Glutamatergic neuron (in vitro differentiated cells): ENCODE measurements around the gene STOML2. TPM values are rescaled to one million over a fixed set of nuclear protein-coding genes. Genes with fewer than 3 reads are reported as not detected.

Source experiments
- DNase-seq: peaks from one replicate; pipeline ENCODE4 v3.0.0; 2022
- H3K27ac Mint-ChIP-seq: one replicate; pipeline ENCODE4 v1.8.0; 2020; ENCODE audit warnings: mild to moderate bottlenecking, mixed read lengths, inconsistent platforms; ENCODE audit not compliant: unreplicated experiment
- H3K27me3 Mint-ChIP-seq: one replicate; pipeline ENCODE4 v1.8.0; 2020; ENCODE audit warnings: mild to moderate bottlenecking, moderate library complexity, mixed read lengths, inconsistent platforms; ENCODE audit not compliant: unreplicated experiment
- H3K36me3 Mint-ChIP-seq: one replicate; pipeline ENCODE4 v1.8.0; 2020; ENCODE audit warnings: mild to moderate bottlenecking, mixed read lengths, inconsistent platforms; ENCODE audit not compliant: unreplicated experiment
- H3K4me1 Mint-ChIP-seq: one replicate; pipeline ENCODE4 v1.8.0; 2020; ENCODE audit warnings: mild to moderate bottlenecking, low read depth, mixed read lengths, inconsistent platforms; ENCODE audit not compliant: unreplicated experiment
- H3K4me3 Mint-ChIP-seq: one replicate; pipeline ENCODE4 v1.8.0; 2020; ENCODE audit warnings: mild to moderate bottlenecking, mixed read lengths, inconsistent platforms; ENCODE audit not compliant: unreplicated experiment
- H3K9me3 Mint-ChIP-seq: one replicate; pipeline ENCODE4 v1.8.0; 2020; ENCODE audit warnings: mild to moderate bottlenecking, moderate library complexity, mixed read lengths, inconsistent platforms; ENCODE audit not compliant: unreplicated experiment
- total RNA-seq: library from RNA; stranded (reverse); fragmentation: NEBNext Ultra II Directional; extraction: Animal tissue kit (Norgen Biotek cat#: 25700); gene quantifications from one replicate; pipeline ENCODE4 v1.2.1, GENCODE V29; 2021; ENCODE audit not compliant: unreplicated experiment
- TF ChIP-seq, protein P1 (sequence below): fragments of 200-600 bp; sonication (generic); IDR thresholded peaks from one replicate; pipeline ENCODE4 v1.5.0; 2021; ENCODE audit not compliant: partially characterized antibody, unreplicated experiment

Gene STOML2
- total RNA-seq, 1 donor from 2014 or later = 73.0 TPM

GRCh38 chr9:35135988-35136387, 33.1 kb upstream of the STOML2 start:
- Mint-ChIP-seq H3K27me3 (peaks cover 3% of the 10 kb centered on the region), H3K4me1 (no peaks in the 10 kb centered on the region), H3K27ac (no peak overlapping the region), H3K9me3 (peaks cover 2% of the 10 kb centered on the region), H3K4me3 (no peak overlapping the region), H3K36me3 (peaks cover 17% of the 10 kb centered on the region)
- DNase-seq = no peak
- TF ChIP-seq, protein P1, sequence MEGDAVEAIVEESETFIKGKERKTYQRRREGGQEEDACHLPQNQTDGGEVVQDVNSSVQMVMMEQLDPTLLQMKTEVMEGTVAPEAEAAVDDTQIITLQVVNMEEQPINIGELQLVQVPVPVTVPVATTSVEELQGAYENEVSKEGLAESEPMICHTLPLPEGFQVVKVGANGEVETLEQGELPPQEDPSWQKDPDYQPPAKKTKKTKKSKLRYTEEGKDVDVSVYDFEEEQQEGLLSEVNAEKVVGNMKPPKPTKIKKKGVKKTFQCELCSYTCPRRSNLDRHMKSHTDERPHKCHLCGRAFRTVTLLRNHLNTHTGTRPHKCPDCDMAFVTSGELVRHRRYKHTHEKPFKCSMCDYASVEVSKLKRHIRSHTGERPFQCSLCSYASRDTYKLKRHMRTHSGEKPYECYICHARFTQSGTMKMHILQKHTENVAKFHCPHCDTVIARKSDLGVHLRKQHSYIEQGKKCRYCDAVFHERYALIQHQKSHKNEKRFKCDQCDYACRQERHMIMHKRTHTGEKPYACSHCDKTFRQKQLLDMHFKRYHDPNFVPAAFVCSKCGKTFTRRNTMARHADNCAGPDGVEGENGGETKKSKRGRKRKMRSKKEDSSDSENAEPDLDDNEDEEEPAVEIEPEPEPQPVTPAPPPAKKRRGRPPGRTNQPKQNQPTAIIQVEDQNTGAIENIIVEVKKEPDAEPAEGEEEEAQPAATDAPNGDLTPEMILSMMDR = no peak

DNA sequence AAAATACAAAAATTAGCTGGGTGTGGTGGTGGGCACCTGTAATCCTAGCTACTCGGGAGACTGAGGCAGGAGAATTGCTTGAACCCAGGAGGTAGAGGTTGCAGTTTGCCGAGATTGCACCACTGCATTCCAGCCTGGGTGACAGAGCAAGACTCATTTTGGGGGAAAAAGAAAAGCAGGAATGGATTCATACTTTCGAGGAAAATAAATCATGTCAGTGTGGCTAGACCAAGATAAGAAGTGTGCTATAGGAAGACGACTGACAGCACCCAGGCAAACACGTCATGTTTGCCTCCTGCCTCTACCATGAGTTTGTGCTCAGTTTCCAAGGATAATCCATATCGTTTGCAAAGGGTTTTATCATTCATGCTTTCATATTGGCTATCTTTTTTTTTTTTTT, 32.0 kb upstream of the STOML2 start:
- DNase-seq = no peak
- H3K36me3 Mint-ChIP-seq = peaks cover 14% of the 10 kb centered on the region
- H3K27me3 Mint-ChIP-seq = no peaks in the 10 kb centered on the region
- H3K4me3 Mint-ChIP-seq = no peak overlapping the region
- TF ChIP-seq, protein P1 = no peak
- no peak overlapping the region for H3K27ac Mint-ChIP-seq
- H3K9me3 Mint-ChIP-seq = no peaks in the 10 kb centered on the region
- no peaks in the 10 kb centered on the region for H3K4me1 Mint-ChIP-seq

- H3K36me3 Mint-ChIP-seq = no peaks in the 10 kb centered on the region
- peaks cover 15% of the 10 kb centered on the region for H3K9me3 Mint-ChIP-seq
- H3K4me3 Mint-ChIP-seq = peak overlapping the region; percentile 95
- DNase-seq = peak; percentile 85
- H3K27me3 Mint-ChIP-seq = peaks cover 15% of the 10 kb centered on the region
- H3K27ac Mint-ChIP-seq = peak overlapping the region; percentile 98
- H3K4me1 Mint-ChIP-seq = peaks cover 16% of the 10 kb centered on the region
- TF ChIP-seq, protein P1 = peak; percentile 83
These were observed 14.1 kb upstream of the STOML2 start for GRCh38 chr9:35116898-35117551.

DNA sequence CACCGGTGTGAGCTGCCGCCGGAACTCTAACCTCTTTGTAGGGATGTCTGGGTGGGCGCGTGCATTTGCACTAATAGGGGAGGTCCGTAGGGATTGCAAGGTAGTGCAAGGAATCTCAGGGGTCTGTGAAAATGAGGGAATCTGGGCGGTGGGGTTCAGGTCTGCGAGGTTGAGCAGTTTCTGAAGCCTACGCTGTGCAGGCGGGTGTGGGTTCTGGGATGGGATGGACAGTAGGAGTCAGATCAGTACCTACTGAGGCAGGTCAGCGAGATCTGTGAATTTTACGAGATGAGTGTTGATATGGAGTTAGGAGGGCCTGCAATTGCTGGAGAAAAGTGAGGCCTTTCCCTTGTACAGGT, 13.6 kb upstream of the STOML2 start:
- Mint-ChIP-seq H3K27ac (peak overlapping the region; percentile 98), H3K4me1 (peaks cover 20% of the 10 kb centered on the region), H3K9me3 (peaks cover 18% of the 10 kb centered on the region), H3K36me3 (no peaks in the 10 kb centered on the region), H3K4me3 (peak overlapping the region; percentile 95), H3K27me3 (peaks cover 19% of the 10 kb centered on the region)
- peak; percentile 27 for DNase-seq
- TF ChIP-seq, protein P1 = no peak

GRCh38 chr9:35115680-35116538, 13.0 kb upstream of the STOML2 start, which contains the start of gene ATOSB:
Gene ATOSB (minus strand): TSS chr9:35115862. CDS start chr9:35108274, 7,588 bp downstream.
- DNase-seq = peak; percentile 99
- Mint-ChIP-seq H3K36me3 (no peaks in the 10 kb centered on the region), H3K4me1 (peaks cover 20% of the 10 kb centered on the region), H3K9me3 (peaks cover 18% of the 10 kb centered on the region), H3K4me3 (peak within 1 kb of the TSS; percentile 95), H3K27ac (peak within 1 kb of the TSS; percentile 99), H3K27me3 (peaks cover 19% of the 10 kb centered on the region)
- TF ChIP-seq, protein P1 = no peak
